ENCODE measurements around the gene AK5.

AK5 gene

DNA sequence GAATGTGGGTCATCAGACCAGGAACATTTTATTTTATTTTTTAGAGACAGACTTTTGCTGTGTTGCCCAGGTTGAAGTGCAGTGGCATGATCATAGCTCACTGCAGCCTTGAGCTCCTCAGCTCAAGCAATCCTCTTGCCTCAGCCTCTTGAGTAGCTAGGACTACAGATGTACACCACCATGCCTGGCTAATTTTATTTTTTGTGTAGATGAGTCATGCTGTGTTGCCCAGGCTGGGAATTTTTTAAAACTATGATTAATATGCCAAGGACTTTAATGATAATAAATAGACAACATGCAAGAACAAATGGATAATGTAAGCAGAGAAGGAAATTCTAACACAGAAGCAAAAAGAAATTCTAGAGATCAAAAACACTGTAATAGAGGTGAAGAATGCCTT is 142.4 kb downstream of the AK5 start:
- DNase-seq (ENCODE audit: extremely low spot score) = no peak
- POLR2A ChIA-PET = no interaction called here
- TF ChIP-seq, protein P1, sequence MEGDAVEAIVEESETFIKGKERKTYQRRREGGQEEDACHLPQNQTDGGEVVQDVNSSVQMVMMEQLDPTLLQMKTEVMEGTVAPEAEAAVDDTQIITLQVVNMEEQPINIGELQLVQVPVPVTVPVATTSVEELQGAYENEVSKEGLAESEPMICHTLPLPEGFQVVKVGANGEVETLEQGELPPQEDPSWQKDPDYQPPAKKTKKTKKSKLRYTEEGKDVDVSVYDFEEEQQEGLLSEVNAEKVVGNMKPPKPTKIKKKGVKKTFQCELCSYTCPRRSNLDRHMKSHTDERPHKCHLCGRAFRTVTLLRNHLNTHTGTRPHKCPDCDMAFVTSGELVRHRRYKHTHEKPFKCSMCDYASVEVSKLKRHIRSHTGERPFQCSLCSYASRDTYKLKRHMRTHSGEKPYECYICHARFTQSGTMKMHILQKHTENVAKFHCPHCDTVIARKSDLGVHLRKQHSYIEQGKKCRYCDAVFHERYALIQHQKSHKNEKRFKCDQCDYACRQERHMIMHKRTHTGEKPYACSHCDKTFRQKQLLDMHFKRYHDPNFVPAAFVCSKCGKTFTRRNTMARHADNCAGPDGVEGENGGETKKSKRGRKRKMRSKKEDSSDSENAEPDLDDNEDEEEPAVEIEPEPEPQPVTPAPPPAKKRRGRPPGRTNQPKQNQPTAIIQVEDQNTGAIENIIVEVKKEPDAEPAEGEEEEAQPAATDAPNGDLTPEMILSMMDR (IDR thresholded peaks at IDR 0.05; ENCODE audit: control extremely low read depth, extremely low read depth, low read depth, missing control alignments) = no peak
- CTCF ChIA-PET = no interaction called here

DNA sequence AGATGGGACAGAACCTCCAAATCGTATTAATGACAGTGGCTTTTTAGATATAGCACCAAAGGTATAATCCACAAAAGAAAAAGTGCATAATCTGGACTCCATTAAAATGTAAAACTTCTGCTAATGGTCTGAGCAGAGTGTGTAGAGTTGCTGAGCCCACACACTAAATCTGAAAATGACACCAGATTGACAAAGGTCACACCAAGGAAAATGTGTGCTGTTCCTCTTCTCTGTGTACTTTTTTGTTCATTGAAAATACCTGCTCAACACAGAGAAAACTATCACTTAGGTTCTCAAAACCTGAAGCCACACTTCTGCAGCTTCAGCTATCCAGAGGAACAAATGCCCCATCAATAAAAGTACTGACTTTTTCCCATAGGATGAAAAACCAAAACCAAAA is 146.2 kb downstream of the AK5 start:
- DNase-seq (ENCODE audit: extremely low spot score) = no peak
- TF ChIP-seq, protein P1 (IDR thresholded peaks at IDR 0.05; ENCODE audit: control extremely low read depth, extremely low read depth, low read depth, missing control alignments) = no peak
- ChIA-PET POLR2A (no interaction called here), CTCF (interaction anchor here (1.0 kb wide), 1 partner anchor 9 kb away, joined by 4 read pairs; no protein-coding TSS in a partner anchor)

DNA sequence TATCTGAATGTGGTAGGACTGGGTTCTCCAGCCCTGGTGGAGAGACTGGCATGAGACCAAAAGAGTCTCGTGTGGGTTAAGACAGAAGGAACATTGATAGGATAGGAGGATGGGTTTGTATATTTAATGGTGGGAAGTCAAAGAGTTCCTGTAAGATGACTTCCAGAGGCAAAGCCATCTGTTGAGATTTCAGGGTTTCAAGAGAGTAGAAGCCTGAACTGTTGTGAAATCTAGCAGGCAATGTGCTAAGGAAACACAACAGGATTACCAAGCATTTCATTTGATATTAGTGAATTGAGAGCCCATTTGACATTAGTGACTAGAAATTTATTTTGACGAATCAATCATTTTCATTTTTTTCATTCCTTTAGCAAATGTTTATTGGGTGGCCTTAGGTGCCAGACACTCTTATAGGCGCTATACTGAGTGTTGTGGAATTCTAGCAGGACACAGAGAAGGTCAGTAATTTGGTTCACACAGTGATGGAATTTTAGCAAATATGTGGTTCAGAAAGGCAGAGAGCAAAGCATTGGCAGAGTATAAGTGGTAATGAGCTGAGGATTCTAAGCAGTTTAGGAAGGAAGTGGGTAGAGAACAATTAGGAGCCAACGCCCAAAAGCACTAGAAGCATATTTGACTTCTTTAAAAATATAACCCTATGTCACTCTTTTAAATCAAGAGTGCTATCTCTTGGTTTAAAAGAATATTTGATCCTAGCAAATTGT is 149.3 kb downstream of the AK5 start:
- POLR2A ChIA-PET = no interaction called here
- no peak for DNase-seq (ENCODE audit: extremely low spot score)
- CTCF ChIA-PET = no interaction called here
- TF ChIP-seq, protein P1 (IDR thresholded peaks at IDR 0.05; ENCODE audit: control extremely low read depth, extremely low read depth, low read depth, missing control alignments) = no peak

DNA sequence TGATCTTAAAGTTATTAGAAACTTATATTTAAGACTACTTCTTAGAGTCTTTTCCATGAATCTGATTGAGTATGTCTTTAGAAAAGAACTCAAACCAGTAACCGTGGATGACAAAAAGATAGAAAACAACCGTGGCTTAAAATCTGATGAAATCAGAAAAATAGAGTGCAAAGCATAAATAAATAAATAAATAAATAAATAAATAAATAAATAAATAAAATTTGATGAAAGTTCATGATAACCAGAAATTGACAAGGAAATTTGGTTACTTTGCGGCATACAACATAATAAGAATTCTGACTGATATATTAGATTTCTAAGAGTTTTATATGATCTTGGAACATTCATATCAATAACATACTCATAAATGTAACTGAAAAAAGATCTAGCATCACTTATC is 152.1 kb downstream of the AK5 start:
- TF ChIP-seq, protein P1 (IDR thresholded peaks at IDR 0.05; ENCODE audit: control extremely low read depth, extremely low read depth, low read depth, missing control alignments) = no peak
- ChIA-PET POLR2A (no interaction called here), CTCF (no interaction called here)
- DNase-seq (ENCODE audit: extremely low spot score) = no peak

DNA sequence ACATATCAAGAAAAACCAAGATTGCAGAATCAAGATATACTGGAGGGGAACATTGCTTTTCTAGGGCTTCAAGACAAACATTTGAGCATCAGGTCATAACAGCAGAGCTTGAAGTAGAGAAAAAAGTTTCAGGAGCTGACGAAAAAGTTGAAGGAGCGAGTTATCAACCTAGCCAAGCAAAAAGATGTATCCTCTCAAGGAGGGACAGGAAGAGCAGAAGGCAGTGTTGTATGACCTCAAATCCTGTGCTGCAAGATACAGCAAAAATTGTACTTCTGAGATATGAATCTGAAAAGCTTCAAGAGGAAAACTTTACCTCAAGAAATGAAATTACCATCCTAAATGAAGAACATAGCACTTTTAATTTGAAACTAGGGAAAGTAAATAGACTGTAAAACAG is 153.1 kb downstream of the AK5 start:
- ChIA-PET POLR2A (no interaction called here), CTCF (no interaction called here)
- DNase-seq (ENCODE audit: extremely low spot score) = no peak
- TF ChIP-seq, protein P1 (IDR thresholded peaks at IDR 0.05; ENCODE audit: control extremely low read depth, extremely low read depth, low read depth, missing control alignments) = no peak

DNA sequence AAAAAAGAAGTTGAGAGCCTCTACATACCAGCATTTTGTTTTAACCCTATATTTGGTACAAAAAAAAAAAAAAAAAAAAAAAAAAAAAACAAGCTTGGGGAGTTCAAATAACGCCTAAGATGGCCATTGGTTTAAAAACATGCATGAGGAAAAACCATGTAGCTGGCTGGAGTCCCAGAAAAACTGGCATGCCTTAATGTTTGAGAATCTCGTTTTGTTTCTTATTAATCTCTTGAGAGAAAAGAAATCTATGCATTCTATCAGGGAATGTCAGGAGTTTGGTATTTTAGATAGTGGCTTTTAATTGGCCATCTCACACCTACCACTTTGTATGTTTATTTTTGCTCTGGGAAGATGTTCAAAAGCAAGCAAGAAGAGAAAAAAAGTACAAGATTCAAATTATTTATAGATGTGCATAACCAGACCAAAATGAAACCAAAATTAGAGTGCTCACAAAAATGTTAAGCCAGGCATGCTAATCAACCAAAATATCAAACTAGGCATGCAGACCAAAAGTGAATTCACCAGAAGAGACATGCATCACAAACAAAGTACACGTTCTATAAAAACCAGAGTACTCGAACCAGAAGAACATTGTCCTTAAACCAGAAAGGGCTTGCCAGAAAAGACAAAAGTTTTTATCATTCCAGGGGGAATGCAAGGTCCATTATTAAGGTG is 156.6 kb downstream of the AK5 start:
- CTCF ChIA-PET = no interaction called here
- no peak for DNase-seq (ENCODE audit: extremely low spot score)
- POLR2A ChIA-PET = no interaction called here
- TF ChIP-seq, protein P1 (IDR thresholded peaks at IDR 0.05; ENCODE audit: control extremely low read depth, extremely low read depth, low read depth, missing control alignments) = no peak
